Uterus (tissue), 2 donors: ENCODE results near the gene TLE2.

Experiments used
- POLR2A ChIP-seq, 2 donors: fragments of 450-650 bp; IDR thresholded peaks; one replicate each; pipeline ENCODE4 v1.6.1; 2016; ENCODE audit warnings: antibody characterized with exemption in 2 of 2, mild to moderate bottlenecking in 1 of 2, moderate library complexity in 1 of 2
- TF ChIP-seq, protein P1 (sequence below), 4 experiments: fragments of 200-600 bp in 2 of 4; fragments of 450-650 bp in 2 of 4; sonication (generic) in 2 of 4; IDR thresholded peaks; one replicate each; pipeline ENCODE4 v1.5.1; 2016 to 2019; ENCODE audit warnings: antibody characterized with exemption in 4 of 4, mild to moderate bottlenecking in 2 of 4, moderate library complexity in 1 of 4

DNA sequence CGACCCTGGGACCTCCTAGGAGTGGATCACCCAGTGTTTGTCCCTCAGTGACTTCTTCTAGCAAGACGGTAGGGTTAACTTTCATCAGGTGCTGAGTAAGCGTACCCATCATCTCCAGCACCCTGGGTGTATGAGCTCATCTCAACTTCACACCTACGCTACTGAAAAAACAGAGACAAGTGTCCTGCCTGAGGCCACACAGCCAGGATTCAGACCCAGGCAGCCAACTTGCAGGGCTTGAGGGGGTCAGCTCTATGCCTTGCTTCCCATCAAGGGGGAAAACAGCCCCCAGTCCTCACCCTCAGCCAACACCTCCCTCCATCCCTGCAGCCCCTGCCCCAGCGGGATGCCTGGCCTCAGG, 4.6 kb downstream of the TLE2 start:
- TF ChIP-seq, protein P1, sequence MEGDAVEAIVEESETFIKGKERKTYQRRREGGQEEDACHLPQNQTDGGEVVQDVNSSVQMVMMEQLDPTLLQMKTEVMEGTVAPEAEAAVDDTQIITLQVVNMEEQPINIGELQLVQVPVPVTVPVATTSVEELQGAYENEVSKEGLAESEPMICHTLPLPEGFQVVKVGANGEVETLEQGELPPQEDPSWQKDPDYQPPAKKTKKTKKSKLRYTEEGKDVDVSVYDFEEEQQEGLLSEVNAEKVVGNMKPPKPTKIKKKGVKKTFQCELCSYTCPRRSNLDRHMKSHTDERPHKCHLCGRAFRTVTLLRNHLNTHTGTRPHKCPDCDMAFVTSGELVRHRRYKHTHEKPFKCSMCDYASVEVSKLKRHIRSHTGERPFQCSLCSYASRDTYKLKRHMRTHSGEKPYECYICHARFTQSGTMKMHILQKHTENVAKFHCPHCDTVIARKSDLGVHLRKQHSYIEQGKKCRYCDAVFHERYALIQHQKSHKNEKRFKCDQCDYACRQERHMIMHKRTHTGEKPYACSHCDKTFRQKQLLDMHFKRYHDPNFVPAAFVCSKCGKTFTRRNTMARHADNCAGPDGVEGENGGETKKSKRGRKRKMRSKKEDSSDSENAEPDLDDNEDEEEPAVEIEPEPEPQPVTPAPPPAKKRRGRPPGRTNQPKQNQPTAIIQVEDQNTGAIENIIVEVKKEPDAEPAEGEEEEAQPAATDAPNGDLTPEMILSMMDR (IDR thresholded peaks at IDR 0.05), result no peak
- TF ChIP-seq POLR2A (IDR thresholded peaks at IDR 0.05), result no peak
